Stimulated activated CD4-positive, alpha-beta T cell treated with anti-CD3 and anti-CD28 coated beads, Interleukin-15, amount 100 ng/mL, for 1 hour (primary cell): ENCODE results near the gene CLDN12.

ENCODE experiments used
- DNase-seq, 2 donors: peaks; one replicate each; pipeline ENCODE4 v3.0.0-alpha.2; 2020; ENCODE audit warnings: low read depth in 1 of 2, low spot score in 1 of 2

CLDN12 gene

GRCh38 chr7:90403174-90404113, at the start of gene CLDN12:
CLDN12 (plus strand) TSS chr7:90403461; CDS start chr7:90412677, 9,216 bp downstream.
- peak; percentile 24 to 26 for DNase-seq

DNA sequence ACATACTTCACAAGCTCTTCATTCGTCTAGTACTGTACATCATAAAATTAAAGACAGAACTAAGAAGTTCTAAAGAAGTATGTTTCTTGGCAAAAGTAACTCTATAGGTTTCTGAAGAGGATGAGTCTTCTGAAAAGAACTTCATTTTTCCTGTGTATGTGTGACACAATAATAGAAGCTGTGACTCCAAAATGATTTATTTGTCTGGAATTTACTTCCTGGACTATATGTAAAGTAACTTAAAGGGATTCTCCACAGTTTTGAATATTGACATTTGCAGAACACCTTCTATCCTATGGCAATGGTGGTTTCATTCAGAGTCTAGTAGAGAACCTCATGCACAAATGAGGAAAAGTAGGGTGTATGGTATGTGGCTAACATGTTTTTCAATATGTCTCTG, 19.8 kb upstream of the CLDN12 start:
- DNase-seq = no peak

DNA sequence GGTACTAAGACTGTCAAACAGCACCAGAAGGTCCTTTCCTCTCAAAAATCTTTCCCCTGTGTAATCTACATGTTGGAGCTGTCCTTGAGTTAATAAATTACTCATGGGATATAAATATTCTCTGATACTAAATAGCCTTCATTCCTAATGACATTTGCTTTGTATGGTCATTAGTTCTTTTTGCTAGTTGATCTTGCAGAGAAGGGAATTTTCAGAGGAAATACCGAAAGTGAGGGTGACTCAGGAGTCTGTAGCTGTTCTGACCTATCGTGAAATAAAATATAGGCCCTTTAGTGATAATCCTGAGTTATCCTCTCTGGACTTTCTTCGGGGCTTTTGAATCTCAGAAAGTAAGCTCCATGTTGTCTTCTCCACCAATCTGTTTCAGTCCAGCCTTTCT, 19.4 kb upstream of the CLDN12 start:
- no peak for DNase-seq

DNA sequence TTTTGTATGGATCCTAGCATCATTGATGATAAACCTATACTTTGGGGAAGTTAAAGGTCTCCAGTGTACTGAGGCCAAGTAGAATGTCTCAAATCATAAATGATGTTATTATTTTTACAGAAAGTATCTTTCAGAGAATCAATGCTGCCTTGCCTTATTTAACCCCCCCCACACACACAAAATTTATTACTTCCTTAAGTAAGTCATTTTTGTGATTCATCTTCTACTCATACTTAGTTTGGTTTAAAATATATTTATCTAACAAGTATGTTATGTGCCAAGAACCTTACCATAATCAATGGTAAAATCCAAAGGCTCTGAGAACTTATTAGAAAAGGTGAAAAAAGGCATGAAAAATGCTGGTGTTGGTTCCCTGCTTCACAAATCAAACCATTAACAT, 18.8 kb upstream of the CLDN12 start:
- no peak for DNase-seq

DNA sequence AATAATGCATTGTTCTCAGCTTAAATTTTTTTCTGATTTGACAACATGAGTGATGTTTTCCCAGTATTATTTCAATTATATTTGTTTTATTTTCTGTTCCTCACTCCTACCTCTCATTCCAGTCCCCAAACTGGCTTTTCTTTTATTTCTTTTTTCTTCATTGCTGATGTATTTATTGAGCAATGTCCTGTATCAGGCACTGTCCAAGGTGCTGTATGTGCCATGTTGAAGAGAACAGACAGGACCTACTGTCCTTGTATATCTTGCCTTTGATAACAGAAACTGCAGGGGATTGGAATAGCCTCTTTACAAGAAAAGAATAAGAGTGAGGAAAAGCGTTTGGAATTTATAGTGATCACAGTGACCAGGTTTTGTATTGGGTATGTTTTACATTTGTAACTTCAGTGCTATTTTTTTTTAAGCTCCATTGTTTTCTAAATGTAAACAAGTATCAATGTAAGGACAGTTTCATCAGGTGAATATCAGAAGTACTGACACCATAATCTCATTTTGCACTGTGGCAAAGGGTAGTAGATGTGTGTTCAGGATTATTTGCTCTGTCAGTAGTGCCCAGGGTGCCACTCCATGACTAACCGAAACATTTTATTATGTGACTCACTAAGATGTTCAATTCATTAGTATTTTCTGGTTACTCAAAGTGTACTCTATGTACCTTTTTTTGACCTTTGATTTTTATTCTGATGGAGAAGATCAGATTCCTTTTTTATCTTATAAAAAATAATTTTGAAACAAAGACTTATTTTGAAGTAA, 15.6 kb upstream of the CLDN12 start:
- DNase-seq = no peak

GRCh38 chr7:90390926-90391325, 12.3 kb upstream of the CLDN12 start:
- DNase-seq = no peak

GRCh38 chr7:90391488-90391887, 11.8 kb upstream of the CLDN12 start:
- DNase-seq = no peak

DNA sequence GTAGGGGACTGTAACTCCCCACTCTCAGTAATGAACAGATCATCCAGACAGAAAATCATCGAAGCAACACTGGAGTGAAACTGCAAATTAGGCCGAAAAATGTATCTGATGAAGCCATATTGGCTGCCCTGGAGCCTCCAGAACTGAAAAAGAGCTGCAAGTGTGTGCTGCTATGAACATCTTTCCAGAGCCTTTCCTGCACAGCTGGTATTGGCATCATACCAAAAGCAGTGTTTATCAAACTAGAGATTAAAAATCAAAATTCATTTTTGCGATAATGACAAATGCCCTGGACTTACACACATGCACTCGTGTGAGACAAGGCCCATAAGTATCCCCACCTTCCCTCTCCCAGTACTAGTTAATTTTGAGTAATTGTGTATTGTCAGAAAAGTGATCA, 6.8 kb upstream of the CLDN12 start:
- DNase-seq = no peak

- no peak for DNase-seq
Observed at GRCh38 chr7:90401989-90402388, 1.3 kb upstream of the CLDN12 start.

- DNase-seq = no peak
Observed at GRCh38 chr7:90402785-90403173, 482 bp upstream of the CLDN12 start.

- DNase-seq = no peak
Observed at GRCh38 chr7:90404777-90405176, 1.5 kb downstream of the CLDN12 start.

DNA sequence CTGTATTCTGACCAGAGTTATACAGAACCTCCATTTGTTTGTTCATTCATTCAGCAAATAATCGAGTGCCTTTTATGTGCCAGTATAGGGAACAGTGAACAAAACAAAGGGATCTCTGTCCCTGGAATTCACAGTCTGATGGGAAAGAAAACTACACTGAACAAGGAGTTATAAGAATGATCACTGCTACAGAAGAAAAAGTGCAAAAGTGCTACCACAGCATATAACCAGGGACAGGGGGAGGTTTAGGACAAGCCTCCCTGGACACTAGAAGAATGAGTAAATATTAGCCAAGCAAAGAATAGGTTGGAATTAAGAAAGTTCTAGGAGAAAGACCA, 4.2 kb downstream of the CLDN12 start:
- DNase-seq = no peak

DNA sequence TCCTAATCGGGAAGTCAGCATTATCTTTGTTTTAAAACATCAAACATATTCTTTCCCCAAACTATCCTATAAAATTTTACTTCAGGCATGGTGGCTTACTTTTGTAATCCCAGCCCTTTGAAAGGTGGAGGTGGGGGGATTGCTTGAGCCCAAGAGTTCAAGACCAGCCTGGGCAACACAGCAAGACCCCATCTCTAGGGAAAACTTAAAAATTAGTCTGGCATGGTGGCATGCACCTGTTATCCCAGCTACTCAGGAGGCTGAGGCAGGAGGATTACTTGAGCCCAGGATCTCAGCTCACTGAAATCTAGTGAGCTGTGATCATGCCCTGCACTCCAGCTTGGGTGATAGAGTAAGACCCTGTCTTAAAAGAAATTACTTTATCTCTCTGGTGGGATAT, 4.9 kb downstream of the CLDN12 start:
- no peak for DNase-seq

GRCh38 chr7:90409667-90410066, 6.4 kb downstream of the CLDN12 start:
- no peak for DNase-seq

DNA sequence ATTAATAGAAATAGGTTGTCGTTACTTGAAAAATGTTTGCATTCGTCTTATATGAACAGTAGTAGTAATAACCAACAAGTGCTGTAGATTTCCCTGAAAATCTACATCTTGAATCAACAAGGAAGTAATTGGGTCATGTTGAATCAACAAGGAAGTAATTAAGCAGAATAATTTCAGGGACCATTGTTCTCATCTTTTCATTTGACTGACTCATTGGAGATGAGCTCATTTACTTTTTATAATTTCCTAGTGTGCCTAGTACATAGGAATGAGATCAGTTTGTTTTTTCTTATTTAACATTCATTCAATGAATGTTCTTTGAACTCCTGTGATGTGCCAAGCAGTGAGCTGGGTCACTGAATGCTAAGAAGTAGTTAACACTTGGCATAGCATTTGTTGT, 8.2 kb downstream of the CLDN12 start:
- no peak for DNase-seq

DNA sequence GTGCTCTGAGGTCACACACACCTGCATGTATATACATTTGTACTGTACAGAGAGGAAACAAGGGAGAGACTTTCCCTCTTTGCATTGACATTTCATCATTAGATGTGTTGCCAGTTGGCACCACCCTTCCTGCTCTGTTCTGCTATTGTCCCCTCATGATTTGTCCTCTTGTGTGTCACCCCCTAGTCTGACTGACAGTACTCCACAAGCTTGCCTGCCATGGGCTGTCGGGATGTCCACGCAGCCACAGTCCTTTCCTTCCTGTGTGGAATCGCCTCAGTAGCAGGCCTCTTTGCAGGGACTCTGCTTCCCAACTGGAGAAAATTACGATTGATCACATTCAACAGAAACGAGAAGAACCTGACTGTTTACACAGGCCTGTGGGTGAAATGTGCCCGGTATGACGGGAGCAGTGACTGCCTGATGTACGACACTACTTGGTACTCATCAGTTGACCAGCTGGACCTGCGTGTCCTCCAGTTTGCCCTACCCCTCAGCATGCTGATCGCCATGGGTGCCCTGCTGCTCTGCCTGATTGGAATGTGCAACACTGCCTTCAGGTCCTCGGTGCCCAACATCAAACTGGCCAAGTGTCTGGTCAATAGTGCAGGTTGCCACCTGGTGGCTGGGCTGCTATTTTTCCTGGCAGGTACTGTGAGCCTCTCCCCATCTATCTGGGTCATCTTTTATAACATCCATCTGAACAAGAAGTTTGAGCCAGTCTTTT, 9.4 kb downstream of the CLDN12 start:
- DNase-seq = no peak

- no peak for DNase-seq
Observed at GRCh38 chr7:90413185-90413528, 9.9 kb downstream of the CLDN12 start.

DNA sequence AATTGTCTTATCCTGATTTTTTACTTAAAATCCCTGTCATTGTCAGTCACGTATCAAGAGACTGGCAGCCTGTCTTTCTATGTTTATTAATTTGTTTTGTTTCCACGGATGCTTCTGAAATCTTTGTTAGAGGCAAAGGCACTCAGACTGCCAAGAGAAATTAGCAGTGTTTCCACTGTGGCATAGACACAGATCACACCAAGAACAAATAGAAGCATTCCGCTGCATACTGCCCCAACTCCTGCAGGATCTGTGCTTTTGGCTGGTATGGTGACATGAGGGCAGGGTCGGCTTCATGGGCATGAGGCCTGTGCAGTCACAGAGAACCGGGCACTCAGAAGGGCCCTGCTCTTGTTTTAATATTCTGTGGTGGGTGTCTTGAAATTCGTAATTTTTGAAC, 18.4 kb downstream of the CLDN12 start:
- DNase-seq = no peak

DNA sequence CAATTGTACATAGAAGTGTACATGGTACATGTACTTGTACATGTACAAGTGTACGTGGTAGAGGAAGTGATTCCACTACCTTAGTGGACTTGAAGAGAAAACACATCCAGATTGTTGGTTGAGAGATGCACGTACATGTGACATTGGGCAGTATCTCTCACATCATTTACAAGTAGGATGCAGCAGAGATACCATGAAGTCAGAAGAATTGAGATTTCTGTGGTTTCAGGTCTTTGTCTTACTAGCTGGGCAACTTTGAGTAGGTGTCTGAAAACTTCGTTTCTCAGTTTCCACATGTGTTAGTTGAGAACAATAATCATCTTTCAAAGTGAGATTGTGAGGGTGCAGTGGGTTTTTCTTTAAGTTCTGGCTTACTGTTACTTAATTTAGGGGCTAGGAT, 21.5 kb downstream of the CLDN12 start:
- DNase-seq = no peak

GRCh38 chr7:90425376-90425775, 22.1 kb downstream of the CLDN12 start:
- no peak for DNase-seq

- no peak for DNase-seq
Observed at GRCh38 chr7:90430614-90431460, 27.6 kb downstream of the CLDN12 start.
